ENCODE data around the gene WDR59.

The WDR59 gene, protein sequence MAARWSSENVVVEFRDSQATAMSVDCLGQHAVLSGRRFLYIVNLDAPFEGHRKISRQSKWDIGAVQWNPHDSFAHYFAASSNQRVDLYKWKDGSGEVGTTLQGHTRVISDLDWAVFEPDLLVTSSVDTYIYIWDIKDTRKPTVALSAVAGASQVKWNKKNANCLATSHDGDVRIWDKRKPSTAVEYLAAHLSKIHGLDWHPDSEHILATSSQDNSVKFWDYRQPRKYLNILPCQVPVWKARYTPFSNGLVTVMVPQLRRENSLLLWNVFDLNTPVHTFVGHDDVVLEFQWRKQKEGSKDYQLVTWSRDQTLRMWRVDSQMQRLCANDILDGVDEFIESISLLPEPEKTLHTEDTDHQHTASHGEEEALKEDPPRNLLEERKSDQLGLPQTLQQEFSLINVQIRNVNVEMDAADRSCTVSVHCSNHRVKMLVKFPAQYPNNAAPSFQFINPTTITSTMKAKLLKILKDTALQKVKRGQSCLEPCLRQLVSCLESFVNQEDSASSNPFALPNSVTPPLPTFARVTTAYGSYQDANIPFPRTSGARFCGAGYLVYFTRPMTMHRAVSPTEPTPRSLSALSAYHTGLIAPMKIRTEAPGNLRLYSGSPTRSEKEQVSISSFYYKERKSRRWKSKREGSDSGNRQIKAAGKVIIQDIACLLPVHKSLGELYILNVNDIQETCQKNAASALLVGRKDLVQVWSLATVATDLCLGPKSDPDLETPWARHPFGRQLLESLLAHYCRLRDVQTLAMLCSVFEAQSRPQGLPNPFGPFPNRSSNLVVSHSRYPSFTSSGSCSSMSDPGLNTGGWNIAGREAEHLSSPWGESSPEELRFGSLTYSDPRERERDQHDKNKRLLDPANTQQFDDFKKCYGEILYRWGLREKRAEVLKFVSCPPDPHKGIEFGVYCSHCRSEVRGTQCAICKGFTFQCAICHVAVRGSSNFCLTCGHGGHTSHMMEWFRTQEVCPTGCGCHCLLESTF

DNA sequence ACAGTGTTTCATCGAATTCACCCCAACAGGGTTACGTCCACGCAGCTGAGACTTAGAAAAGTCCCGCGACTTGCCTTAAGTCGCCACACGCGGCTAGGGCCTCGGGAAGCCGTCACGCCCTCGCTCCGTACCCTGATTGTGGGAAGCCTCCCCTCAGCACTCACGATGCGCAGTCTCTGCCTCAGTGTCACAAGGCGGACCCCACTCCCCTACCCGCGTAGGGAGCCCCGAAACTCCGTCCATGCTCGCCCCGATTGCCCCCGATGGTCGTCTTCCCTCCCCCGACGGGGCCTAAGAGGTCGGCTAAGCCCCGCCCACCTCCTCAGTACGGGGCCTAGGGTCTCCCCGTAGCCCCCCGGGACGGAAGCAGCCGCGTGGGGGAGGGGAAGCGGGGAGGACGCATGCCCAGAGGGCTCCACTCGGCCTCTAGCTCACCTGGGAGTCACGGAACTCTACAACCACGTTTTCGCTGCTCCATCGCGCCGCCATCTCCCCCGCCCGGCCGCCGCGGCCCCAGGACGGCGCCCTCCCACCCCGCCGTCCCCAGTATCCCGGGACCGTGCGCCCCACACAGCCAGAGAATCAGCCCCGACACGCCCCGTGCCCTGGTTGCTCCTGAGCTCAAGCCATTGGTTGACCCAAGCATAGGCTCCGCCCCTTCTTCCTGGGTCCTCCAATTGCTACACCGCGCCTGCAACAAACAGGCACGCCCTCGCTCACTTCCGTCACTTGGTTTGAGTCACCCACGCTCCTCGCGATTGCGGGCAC is at the start of gene WDR59:
Gene WDR59 (minus strand): TSS at position 595 of the 768 bp plus-strand sequence. CDS start 106 bp downstream, at position 489.
- Histone ChIP-seq H3K4me2 (ENCODE audit: low read depth, low read length, poor library complexity, severe bottlenecking) (peak within 1 kb of the TSS; percentile 75), H3F3A (ENCODE audit: low read depth) (no peaks in the 10 kb centered on the region), H3K9me2 (replicated peaks; ENCODE audit: low read depth, low read length) (no peaks in the 10 kb centered on the region), H4K20me1 (ENCODE audit: insufficient read depth, low read length, poor library complexity, severe bottlenecking) (peaks cover 4% of the 10 kb centered on the region), H2AFZ (ENCODE audit: low read length) (peak within 1 kb of the TSS; percentile 88), H3K9ac (ENCODE audit: low read depth, low read length, poor library complexity, severe bottlenecking) (peak within 1 kb of the TSS; percentile 87), H3K27me3 (ENCODE audit: insufficient read depth, low read length, poor library complexity, severe bottlenecking) (no peaks in the 10 kb centered on the region), H3K4me3 (ENCODE audit: low read length, poor library complexity, severe bottlenecking) (peak within 1 kb of the TSS; percentile 98), H3K9me3 (ENCODE audit: insufficient read depth, low read depth, low read length) (no peaks in the 10 kb centered on the region), H3K79me2 (ENCODE audit: insufficient read depth, low read length) (peaks cover 27% of the 10 kb centered on the region), H3K4me1 (ENCODE audit: insufficient read depth, low read length, poor library complexity, severe bottlenecking) (peaks cover 8% of the 10 kb centered on the region), H3K36me3 (ENCODE audit: insufficient read depth, low read length) (no peaks in the 10 kb centered on the region)
- TF ChIP-seq EZH2phosphoT487 (IDR thresholded peaks at IDR 0.05; ENCODE audit: borderline replicate concordance) = no peak
- TF ChIP-seq CTCF (conservative IDR thresholded peaks at IDR 0.05; ENCODE audit: low read length) = no peak

DNA sequence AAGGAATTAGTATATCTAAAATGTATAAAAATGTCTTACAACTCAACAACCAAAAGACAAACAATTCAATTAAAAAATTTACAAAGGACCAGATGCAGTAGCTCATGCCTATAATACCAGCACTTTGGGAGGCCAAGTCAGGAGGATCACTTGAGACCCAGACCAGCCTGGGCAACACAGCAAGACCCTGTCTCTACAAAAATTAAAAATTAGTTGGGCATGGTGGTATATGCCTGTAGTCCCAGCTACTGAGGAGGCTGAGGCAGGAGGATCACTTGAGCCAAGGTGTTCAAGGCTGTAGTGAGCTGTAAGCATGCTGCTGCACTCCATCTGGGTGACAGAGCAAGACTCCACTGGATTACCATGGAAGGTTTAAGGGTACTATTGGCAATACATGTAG is 47.7 kb upstream of the WDR59 start:
- H3K79me2 ChIP-seq (ENCODE audit: insufficient read depth, low read length) = peaks cover 100% of the 10 kb centered on the region
- no peaks in the 10 kb centered on the region for H3K27me3 ChIP-seq (ENCODE audit: insufficient read depth, low read length, poor library complexity, severe bottlenecking)
- TF ChIP-seq CTCF (conservative IDR thresholded peaks at IDR 0.05; ENCODE audit: low read length) (no peak), EZH2phosphoT487 (IDR thresholded peaks at IDR 0.05; ENCODE audit: borderline replicate concordance) (no peak)
- no peaks in the 10 kb centered on the region for H3K9me3 ChIP-seq (ENCODE audit: insufficient read depth, low read depth, low read length)
- peaks cover 96% of the 10 kb centered on the region for H4K20me1 ChIP-seq (ENCODE audit: insufficient read depth, low read length, poor library complexity, severe bottlenecking)
- no peak overlapping the region for H3K4me3 ChIP-seq (ENCODE audit: low read length, poor library complexity, severe bottlenecking)
- no peaks in the 10 kb centered on the region for H3F3A ChIP-seq (ENCODE audit: low read depth)
- H2AFZ ChIP-seq (ENCODE audit: low read length) = no peak overlapping the region
- no peak overlapping the region for H3K9ac ChIP-seq (ENCODE audit: low read depth, low read length, poor library complexity, severe bottlenecking)
- no peak overlapping the region for H3K4me2 ChIP-seq (ENCODE audit: low read depth, low read length, poor library complexity, severe bottlenecking)
- H3K36me3 ChIP-seq (ENCODE audit: insufficient read depth, low read length) = peaks cover 34% of the 10 kb centered on the region
- H3K4me1 ChIP-seq (ENCODE audit: insufficient read depth, low read length, poor library complexity, severe bottlenecking) = peaks cover 28% of the 10 kb centered on the region
- H3K9me2 ChIP-seq (replicated peaks; ENCODE audit: low read depth, low read length) = no peaks in the 10 kb centered on the region

DNA sequence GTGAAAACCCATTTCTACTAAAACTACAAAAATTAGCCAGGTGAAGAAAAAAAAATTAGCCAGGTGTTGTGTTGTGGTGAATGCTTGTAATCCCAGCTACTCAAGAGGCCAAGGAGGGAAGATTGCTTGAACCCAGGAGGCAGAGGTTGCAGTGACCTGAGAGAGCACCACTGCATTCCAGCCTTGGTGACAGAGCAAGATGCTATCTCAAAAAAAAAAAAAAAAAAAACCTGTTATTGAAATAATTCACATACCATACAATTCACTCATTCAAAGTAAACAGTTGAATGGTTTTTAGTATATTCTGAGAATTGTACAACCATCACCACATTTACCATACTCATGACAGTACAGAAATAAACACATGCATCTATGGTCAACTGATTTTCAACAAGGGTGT is 44.9 kb upstream of the WDR59 start:
- Histone ChIP-seq H3K4me2 (ENCODE audit: low read depth, low read length, poor library complexity, severe bottlenecking) (no peak overlapping the region), H3K36me3 (ENCODE audit: insufficient read depth, low read length) (peaks cover 38% of the 10 kb centered on the region; the same call in 1 of the 2 replicates), H4K20me1 (ENCODE audit: insufficient read depth, low read length, poor library complexity, severe bottlenecking) (peaks cover 98% of the 10 kb centered on the region), H3K9me3 (ENCODE audit: insufficient read depth, low read depth, low read length) (no peaks in the 10 kb centered on the region), H3K79me2 (ENCODE audit: insufficient read depth, low read length) (peaks cover 100% of the 10 kb centered on the region), H3K27me3 (ENCODE audit: insufficient read depth, low read length, poor library complexity, severe bottlenecking) (no peaks in the 10 kb centered on the region), H3K9me2 (replicated peaks; ENCODE audit: low read depth, low read length) (no peaks in the 10 kb centered on the region), H3K4me1 (ENCODE audit: insufficient read depth, low read length, poor library complexity, severe bottlenecking) (peaks cover 28% of the 10 kb centered on the region), H3K4me3 (ENCODE audit: low read length, poor library complexity, severe bottlenecking) (no peak overlapping the region), H3F3A (ENCODE audit: low read depth) (no peaks in the 10 kb centered on the region), H3K9ac (ENCODE audit: low read depth, low read length, poor library complexity, severe bottlenecking) (no peak overlapping the region), H2AFZ (ENCODE audit: low read length) (no peak overlapping the region)
- TF ChIP-seq CTCF (conservative IDR thresholded peaks at IDR 0.05; ENCODE audit: low read length) (no peak), EZH2phosphoT487 (IDR thresholded peaks at IDR 0.05; ENCODE audit: borderline replicate concordance) (no peak)

All from Loucy (cell line).